K562 (cell line): Measurements from ENCODE around the gene CTDNEP1.

Experiments
- ATF4 ChIP-seq: fragments of 450-650 bp; formaldehyde crosslinking; IDR thresholded peaks from 2 replicates; pipeline ENCODE4 v1.4.0; 2022; ENCODE audit warnings: mild to moderate bottlenecking, moderate library complexity
- EZH2 ChIP-seq: IDR thresholded peaks from 2 replicates; pipeline ENCODE4 v1.6.1; 2012; ENCODE audit warnings: low read depth, mild to moderate bottlenecking, inconsistent platforms, low read length, borderline replicate concordance
- GATAD2A ChIP-seq: fragments of 450-650 bp; IDR thresholded peaks from 2 replicates; pipeline ENCODE4 v1.6.1; 2017
- HDAC1 ChIP-seq, 2 experiments: fragments of 450-650 bp; IDR thresholded peaks; 2 replicates each; pipeline ENCODE4 v1.6.1; 2016 to 2017; ENCODE audit warnings: inconsistent platforms in 1 of 2, mild to moderate bottlenecking in 1 of 2, moderate library complexity in 1 of 2
- HNRNPL ChIP-seq: fragments of 200-400 bp; formaldehyde crosslinking; IDR thresholded peaks from 2 replicates; pipeline ENCODE4 v1.6.1; 2017; ENCODE audit warnings: low read depth, mild to moderate bottlenecking, low read length
- NR1H2 ChIP-seq: sonication (generic); formaldehyde crosslinking; IDR thresholded peaks from 2 replicates; pipeline ENCODE4 v1.4.0; 2020; ENCODE audit warnings: mild to moderate bottlenecking, missing genetic modification reagents
- NR2C2 ChIP-seq, 2 experiments: fragments of 200-800 bp in 1 of 2; sonication (Bioruptor generic) in 1 of 2; sonication (generic) in 1 of 2; formaldehyde crosslinking in 1 of 2; IDR thresholded peaks; 2 replicates each; pipeline versions ENCODE4 v1.6.1 to v1.8.0; 2016 to 2022; ENCODE audit warnings: mild to moderate bottlenecking in 1 of 2, missing compliant biosample characterization in 1 of 2, missing genetic modification characterization in 1 of 2, missing genetic modification reagents in 1 of 2
- PTBP1 ChIP-seq: fragments of 200-400 bp; formaldehyde crosslinking; IDR thresholded peaks from 2 replicates; pipeline ENCODE4 v1.6.1; 2017; ENCODE audit warnings: low read depth, low read length
- RFX1 ChIP-seq: fragments of 450-650 bp; IDR thresholded peaks from 2 replicates; pipeline ENCODE4 v1.6.1; 2016; ENCODE audit warnings: mild to moderate bottlenecking, moderate library complexity
- ZNF395 ChIP-seq: fragments of 200-800 bp; sonication (Bioruptor generic); IDR thresholded peaks from 2 replicates; pipeline ENCODE4 v1.6.1; 2017; ENCODE audit warnings: missing genetic modification characterization, missing compliant biosample characterization
- TF ChIP-seq, protein P1 (sequence below): sonication (generic); formaldehyde crosslinking; IDR thresholded peaks from 2 replicates; pipeline ENCODE4 v1.9.0; 2022; ENCODE audit warnings: mild to moderate bottlenecking, missing genetic modification reagents
- TF ChIP-seq, protein P2 (sequence below): sonication (generic); formaldehyde crosslinking; IDR thresholded peaks from 2 replicates; pipeline ENCODE4 v1.8.1; 2022; ENCODE audit warnings: missing genetic modification reagents

DNA sequence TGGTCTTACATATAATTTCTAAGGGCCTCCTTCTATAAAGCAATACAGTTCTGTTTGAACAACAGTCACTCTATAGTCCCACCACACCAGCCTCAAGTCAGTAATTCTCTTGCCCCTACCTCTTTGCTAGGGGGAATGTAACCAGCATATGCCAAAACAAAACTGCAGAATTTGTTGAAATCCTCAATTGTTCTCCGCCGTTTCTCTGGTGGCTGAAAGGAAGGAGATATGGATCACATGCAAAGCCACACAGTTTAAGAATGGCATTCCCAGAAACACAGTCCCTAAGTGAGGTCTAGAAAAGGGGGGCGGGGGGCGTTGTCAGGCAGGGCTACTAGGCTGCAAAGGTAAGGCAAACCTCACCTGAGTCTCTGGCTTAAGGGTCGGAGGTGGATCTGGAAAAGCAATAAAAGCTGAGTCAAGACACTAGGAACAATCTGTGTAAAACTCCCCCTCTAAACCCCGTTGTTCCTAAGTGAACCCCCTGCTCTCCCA lies 14.2 kb downstream of the CTDNEP1 start:
- TF ChIP-seq NR2C2 (CRISPR knock-in tag; IDR thresholded peaks at IDR 0.05), result no peak
- TF ChIP-seq NR2C2 (tag; IDR thresholded peaks at IDR 0.05), result no peak
- TF ChIP-seq HDAC1 (IDR thresholded peaks at IDR 0.05), result no peak
- TF ChIP-seq, protein P1, sequence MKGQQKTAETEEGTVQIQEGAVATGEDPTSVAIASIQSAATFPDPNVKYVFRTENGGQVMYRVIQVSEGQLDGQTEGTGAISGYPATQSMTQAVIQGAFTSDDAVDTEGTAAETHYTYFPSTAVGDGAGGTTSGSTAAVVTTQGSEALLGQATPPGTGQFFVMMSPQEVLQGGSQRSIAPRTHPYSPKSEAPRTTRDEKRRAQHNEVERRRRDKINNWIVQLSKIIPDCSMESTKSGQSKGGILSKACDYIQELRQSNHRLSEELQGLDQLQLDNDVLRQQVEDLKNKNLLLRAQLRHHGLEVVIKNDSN (CRISPR knock-in tag), result no peak
- no peak for TF ChIP-seq HNRNPL
- TF ChIP-seq ATF4 (CRISPR knock-in tag), result no peak
- no peak for TF ChIP-seq PTBP1
- no peak for TF ChIP-seq ZNF395 (CRISPR knock-in tag)
- no peak for TF ChIP-seq NR1H2 (CRISPR knock-in tag)
- TF ChIP-seq GATAD2A, result no peak
- no peak for TF ChIP-seq EZH2
- no peak for TF ChIP-seq RFX1
- TF ChIP-seq, protein P2, sequence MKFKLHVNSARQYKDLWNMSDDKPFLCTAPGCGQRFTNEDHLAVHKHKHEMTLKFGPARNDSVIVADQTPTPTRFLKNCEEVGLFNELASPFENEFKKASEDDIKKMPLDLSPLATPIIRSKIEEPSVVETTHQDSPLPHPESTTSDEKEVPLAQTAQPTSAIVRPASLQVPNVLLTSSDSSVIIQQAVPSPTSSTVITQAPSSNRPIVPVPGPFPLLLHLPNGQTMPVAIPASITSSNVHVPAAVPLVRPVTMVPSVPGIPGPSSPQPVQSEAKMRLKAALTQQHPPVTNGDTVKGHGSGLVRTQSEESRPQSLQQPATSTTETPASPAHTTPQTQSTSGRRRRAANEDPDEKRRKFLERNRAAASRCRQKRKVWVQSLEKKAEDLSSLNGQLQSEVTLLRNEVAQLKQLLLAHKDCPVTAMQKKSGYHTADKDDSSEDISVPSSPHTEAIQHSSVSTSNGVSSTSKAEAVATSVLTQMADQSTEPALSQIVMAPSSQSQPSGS (CRISPR knock-in tag), result no peak
